SHP77 treated with DMSO at 0.1 percent for 48 hours (cell line): Measurements from ENCODE around the gene CDCA3.

ENCODE experiments used
- DNase-seq: peaks from one replicate; lab custom pipeline; 2025; lab: John Stamatoyannopoulos, UW

The CDCA3 gene

DNA sequence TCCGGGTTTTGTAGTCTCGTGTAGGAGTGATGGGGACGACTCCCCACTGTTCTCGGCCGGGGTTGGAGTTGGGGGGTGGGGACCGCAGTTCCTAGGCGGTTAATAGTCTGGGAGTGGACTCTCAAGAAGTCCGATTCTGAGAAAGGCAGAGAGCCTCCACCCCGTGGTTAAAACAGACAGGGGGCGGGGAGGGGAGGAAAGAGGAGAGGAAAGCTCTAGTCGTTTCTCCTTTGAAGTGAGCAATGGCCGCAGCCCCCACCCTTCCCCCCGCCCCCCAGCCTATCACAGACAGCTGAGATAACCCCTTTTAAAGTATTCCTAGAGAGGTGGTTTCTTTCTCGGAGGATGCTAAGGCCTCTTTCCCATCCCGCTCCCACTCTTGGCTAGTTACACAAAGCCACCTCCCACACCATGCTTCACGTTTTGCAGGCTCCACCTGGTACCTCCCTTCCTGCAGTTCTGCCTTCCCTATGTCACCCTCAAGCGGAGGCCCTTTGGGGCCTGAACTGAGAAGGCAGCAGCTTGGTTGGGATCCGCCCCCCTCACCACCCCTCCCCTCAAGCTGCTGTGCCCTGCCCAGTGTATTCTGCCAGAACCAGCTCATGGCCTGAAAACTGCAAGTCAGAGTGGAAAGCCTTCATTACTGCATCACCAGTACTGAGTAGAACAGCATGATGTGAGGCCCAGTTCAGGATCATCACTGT, 1.7 kb upstream of the CDCA3 start:
- DNase-seq: no peak

GRCh38 chr12:6851921-6852650, 1.0 kb upstream of the CDCA3 start, which contains the start of gene USP5:
Gene USP5 (plus strand): TSS chr12:6852150. CDS start chr12:6852180, 30 bp downstream.
- peak; percentile 89 for DNase-seq

- no peak for DNase-seq
These were observed 312 bp downstream of the CDCA3 start for GRCh38 chr12:6850796-6851152.

GRCh38 chr12:6849976-6850560, 1.0 kb downstream of the CDCA3 start:
- DNase-seq: no peak

DNA sequence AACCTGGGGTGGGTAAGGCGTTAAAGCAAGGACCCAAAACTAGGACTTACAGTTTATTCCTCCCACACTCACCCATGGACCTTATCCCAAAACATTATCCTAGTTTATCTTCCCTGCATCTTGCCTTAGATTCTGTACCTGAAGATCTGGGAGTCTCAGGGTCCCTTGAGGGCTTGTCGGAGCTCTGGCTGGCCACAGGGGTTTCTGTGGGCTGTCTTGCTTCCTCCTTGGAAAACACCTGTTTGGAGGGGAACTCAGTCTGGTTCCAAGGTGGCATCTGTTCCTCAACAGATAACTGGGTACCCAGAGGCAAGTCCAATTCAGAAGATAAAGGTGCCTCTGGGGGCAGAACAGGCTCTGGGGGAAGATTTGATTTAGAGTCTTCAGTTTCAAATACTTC, 1.7 kb downstream of the CDCA3 start:
- no peak for DNase-seq

DNA sequence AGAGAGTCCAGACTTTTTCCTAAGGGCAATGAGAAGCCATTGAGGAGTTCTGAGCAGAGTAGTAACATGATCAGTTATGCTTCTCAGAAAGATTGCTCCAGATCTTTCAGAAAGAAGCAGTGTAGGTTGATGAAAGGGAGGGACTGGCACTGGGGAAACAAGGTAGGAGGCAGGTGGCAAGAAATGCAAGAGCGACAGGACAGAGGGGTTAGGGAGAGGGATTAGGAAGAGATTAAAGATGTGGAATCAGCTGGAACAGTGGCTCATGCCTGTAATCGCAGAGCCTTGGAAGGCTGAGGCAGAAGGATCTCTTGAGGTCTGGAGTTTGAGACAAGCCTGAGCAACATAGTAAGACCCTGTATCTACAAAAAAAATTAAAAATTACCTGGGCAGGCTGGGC, 3.4 kb downstream of the CDCA3 start:
- no peak for DNase-seq

- DNase-seq: no peak
These were observed 4.7 kb downstream of the CDCA3 start for GRCh38 chr12:6846316-6846869.

DNA sequence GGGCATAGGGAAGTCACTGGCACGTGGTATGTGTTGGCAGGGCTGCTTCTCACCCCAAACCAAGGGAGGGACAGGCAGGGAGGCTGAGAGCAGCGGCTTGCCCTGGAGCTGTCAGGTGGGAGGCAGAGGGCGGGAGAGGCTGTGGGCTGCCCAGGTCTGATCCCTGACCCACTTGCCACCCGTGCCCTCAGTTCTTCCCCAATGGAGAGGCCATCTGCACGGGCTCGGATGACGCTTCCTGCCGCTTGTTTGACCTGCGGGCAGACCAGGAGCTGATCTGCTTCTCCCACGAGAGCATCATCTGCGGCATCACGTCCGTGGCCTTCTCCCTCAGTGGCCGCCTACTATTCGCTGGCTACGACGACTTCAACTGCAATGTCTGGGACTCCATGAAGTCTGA, 5.7 kb downstream of the CDCA3 start:
- DNase-seq: no peak

DNA sequence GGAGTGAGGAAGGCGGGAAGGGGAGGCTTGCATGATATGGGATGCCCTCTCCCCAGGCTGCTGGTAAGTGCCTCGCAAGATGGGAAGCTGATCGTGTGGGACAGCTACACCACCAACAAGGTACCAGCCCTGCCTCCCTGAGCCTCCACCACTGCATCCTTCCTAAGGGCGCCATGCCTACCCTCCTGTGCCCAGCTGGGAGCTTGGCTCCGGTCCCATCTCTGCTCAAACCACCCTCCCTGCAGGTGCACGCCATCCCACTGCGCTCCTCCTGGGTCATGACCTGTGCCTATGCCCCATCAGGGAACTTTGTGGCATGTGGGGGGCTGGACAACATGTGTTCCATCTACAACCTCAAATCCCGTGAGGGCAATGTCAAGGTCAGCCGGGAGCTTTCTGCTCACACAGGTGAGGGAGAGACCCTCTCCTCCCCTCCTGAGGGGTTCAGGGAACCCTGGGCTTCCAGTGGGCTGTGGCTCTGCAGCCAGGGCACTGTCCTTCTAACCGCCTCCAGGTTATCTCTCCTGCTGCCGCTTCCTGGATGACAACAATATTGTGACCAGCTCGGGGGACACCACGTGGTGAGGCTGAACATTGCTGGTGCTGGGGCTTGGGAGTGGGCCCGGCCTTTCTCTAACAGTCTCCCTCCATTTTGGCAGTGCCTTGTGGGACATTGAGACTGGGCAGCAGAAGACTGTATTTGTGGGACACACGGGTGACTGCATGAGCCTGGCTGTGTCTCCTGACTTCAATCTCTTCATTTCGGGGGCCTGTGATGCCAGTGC, 7.8 kb downstream of the CDCA3 start:
- no peak for DNase-seq

DNA sequence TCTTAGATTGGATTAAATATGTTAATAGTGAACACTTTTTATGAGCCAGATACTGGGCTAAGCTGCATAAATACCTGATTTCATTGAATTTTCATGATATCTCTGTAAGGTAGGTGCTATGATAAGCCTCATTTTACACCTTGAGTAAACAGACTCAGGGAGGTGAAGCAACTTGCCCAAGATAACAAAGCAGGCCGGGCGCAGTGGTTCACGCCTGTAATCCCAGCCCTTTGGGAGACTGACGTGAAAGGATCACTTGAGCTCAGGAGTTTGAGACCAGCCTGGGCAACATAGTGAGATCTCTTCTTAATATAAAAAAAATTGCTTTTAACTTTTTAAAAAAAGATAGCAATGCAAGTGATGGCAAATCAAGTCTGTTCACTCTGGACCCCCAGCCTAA, 9.0 kb downstream of the CDCA3 start:
- DNase-seq: no peak

DNA sequence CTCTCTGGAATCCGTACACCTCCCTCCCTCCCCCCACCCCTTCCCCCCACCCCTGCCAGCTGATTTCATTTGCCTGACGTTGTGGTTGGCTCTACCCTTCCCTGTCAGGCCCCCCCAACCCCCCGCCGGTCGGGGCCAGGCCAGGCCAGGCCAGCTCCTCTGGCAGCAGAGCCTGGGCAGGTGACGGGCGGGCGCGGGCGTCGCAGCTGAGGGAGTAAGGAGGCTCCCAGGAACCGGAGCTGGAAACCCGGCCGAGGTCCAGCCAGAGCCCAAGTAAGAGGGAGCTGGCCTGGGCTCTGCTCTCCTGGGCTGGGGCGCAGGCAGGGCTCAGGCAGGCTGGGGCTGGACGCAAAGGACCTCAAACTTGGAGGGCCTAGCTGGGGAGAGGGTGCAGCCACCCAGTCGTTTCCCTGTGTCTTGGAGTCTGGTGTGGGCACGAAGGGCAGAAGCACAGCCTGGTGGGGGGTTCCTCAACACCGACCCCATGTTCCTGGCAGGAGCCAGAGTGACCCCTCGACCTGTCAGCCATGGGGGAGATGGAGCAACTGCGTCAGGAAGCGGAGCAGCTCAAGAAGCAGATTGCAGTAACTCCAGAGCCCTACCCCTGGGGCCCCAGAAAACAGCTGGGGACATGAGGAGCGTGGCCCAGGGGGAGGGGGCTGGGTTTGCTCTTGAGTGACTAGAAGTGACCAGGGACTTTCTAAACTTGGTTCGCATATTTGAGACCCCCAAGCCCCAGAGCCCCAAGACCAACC, 10.1 kb downstream of the CDCA3 start, which contains the start of gene GNB3:
GNB3 (plus strand) TSS at position 165 of the 755 bp plus-strand sequence; CDS start at position 528, 363 bp downstream.
- DNase-seq: no peak

DNA sequence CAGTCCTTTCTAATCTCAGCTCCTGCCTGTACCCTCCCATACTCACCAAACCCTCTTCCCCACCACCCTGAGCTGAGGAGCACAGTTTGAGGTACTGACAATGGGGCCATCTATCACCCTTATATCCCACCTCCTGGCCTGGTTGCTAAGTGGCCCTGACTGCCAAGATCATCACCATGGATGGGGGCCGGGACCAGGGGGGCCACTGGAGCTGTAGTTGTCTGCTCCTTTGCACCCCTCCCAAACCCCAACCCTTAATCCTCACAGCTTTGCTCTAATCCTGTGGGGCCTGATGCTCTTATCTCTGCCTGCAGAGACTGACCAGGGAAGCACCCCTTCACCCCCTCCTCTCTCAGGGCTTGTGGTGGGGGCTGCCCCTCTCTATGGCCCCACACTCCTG, 10.8 kb downstream of the CDCA3 start:
- DNase-seq: no peak

DNA sequence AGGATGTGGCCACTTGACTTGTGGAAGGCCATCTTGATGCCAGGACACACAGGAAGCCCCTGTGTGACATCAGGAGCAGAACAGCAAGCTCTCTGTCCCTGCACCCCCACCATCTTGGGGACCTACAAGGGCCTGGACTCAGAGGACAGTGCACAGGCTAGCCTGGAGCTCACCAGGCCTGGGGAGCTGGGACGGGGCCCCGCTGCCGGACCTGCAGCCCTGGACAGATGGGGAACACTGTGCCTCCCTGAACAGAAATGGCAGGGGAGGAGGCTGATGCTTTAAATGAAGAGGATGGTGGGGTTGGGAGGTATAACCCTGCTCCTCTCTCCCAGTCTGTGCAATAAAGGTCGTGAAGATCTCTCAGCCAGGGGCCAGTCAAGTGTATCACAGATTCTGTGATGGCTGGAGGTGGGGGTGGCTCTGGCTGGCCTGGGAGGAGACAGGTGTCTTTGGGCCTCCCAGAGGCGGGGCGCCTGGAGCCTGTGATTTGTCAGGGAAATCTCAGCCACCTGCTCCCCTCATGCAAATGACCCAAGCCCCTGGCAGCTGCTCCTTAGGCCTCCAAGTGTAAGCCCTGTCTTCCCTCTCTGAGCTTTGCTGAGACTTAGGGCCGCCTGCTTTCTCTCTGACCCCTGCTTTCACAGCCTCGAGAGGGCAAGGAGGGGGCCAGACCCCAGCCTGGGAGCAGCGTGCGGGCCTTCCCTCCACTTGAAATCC, 11.4 kb downstream of the CDCA3 start:
- no peak for DNase-seq

DNA sequence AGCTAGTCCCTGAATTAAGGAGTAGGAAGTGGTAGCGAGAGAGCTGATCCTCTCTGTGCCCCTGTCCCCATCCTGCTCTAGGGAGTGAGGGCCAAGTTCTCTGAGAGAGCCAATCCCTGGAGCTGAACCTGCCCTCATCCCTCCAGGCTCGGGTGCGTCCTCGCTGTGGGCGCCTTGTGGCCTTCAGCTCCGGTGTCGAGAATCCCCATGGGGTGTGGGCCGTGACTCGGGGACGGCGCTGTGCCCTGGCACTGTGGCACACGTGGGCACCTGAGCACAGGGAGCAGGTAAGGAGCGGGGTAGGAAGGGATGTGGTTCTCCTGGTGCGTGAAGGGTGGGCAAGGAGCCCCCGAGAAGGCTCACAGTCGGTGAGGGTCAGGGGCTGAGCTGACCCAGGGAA, 12.2 kb downstream of the CDCA3 start:
- DNase-seq: no peak

DNA sequence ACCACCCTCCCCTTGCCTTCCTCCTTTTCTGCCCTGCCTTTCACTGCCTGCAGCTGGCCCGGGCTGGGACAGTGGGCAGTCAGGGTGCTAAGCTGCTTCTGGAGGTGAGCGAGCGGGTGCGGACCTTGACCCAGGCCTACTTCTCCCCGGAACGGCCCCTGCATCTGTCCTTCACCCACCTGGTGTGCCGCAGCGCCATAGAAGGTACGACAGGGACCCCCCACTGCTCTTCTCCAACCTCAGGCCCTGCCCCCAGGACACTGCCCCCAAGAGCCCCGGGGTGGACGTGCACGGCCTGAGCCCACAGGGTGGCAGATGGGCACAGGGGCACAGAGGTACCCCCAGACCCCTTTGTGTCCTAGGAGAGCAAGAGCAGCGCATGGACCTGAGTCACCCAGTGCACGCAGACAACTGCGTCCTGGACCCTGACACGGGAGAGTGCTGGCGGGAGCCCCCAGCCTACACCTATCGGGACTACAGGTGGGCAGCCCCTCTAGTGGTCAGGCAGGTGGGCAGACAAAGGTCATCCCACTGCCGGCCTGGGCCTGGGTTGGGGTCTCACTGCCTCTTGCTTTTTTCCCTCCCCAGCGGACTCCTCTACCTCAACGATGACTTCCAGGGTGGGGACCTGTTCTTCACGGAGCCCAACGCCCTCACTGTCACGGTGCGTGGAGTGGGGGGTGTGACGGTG, 13.6 kb downstream of the CDCA3 start:
- no peak for DNase-seq

DNA sequence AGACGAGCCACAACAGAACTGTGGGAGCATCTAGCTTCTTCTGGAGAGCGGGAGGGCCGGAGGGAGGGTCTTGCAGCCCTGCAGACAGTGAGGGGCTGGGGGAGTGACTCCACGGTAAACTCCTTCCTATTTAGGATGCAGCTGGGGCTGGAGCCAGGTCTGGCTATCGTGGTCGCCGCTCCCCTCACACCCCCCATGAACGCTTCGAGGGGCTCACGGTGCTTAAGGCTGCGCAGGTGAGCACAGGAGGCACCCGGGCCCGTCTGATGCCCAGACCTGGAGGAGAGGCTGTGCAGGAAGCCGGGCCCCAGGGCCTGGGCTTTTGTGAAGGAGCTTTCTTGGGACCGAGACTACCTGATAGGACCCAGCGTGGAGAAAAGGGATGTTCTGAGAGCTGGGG, 14.2 kb downstream of the CDCA3 start:
- DNase-seq: no peak

DNA sequence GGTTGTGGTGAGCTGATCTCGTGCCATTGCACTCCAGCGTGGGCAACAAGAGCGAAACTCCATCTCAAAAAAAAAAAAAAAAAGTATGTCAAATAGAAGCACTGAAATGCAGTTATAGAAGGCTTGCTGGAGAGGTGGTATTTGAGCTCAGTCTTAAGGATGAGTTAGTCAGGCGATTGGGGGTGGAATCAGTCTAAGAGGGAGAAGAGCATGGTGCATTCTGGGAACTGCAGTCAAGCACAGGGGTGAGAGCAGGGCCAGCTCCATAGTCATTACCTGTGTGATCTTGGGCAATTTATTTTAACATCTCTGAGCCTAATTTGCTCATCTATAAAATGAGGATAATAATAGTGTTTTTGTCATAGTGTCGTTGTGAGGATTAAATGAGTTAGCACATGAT, 16.2 kb downstream of the CDCA3 start:
- no peak for DNase-seq

- no peak for DNase-seq
These were observed 16.8 kb downstream of the CDCA3 start for GRCh38 chr12:6834254-6834653.

GRCh38 chr12:6833189-6833890, 17.7 kb downstream of the CDCA3 start:
- DNase-seq: no peak
